GM18499 (cell line): ENCODE measurements around the gene APOBEC3A.

Source experiments
- ATAC-seq: cut with Tn5 transposase; IDR thresholded peaks from one replicate; pipeline ENCODE4 v1.9.1; 2021; ENCODE audit warnings: moderate number of reproducible peaks; ENCODE audit not compliant: insufficient read depth, unreplicated experiment

The APOBEC3A gene

DNA sequence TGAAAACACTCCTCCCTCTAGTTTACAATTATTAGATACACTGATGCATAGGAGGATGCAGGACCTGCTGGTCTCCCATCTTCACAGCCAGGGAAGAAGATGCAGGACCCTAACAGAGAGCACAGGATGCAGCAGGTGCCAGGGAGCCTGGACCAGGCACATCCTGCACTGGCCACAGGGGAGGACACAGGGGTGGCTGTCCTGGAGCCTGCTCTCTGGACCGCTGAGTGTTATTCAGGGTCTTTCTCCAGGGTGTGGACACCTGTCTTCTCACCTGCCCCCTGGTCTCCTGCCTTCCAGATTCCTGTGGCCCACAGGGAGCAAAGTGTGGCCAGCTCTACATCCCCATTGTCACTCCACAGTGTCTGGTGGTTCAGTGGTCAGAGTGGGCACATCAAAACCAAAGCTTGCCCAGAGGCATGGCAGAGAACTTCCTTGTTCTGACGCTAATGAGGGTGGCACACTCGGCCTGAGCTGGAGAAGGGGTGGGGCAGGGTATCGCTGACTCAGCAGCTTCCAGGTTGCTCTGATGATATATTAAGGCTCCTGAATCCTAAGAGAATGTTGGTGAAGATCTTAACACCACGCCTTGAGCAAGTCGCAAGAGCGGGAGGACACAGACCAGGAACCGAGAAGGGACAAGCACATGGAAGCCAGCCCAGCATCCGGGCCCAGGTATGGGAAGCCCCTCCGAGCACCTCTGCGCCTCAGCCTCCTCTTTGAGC is at the start of gene APOBEC3A:
Gene APOBEC3A, plus strand, starts transcription at position 564 of the 725 bp plus-strand sequence. Its CDS starts 83 bp downstream, at position 647.
- no peak for ATAC-seq

DNA sequence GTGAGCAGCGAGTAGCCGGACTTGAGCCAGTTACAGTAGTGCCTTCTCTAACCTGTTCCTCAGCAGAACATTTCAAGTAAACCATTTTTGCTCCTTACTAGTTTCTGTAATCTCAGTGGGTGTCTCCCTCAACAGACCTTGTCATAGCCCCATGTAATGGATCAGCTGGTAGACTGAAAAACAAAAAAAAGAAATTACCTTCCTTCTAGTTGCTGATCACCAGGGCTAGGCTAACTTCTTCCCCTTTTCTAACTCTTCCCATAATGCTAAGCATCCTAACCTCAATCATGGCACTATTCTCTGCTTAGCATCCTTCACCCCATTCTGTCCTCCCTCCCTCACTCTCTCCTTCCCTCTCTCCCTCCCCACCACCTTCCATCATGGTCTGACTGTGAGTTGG is 49.6 kb upstream of the APOBEC3A start:
- ATAC-seq, result no peak

DNA sequence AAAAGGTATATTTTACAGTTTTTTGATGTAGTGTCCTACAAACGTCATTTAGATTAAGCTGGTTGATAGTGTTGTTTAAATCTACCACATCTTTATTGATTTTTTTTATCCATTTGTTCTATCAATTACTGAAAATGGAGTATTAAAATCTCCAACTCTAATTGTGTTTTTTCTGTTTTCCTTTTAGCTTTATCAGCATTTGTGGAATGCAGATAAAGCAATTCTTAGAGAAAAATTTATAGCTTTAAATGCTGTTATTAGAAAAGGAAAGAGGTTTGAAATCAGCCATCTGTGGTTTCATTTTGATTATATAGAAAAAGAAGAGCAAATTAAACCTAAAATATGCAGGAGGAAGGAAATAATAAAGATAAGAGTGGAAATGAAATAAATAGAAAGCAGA is 46.0 kb upstream of the APOBEC3A start:
- no peak for ATAC-seq

DNA sequence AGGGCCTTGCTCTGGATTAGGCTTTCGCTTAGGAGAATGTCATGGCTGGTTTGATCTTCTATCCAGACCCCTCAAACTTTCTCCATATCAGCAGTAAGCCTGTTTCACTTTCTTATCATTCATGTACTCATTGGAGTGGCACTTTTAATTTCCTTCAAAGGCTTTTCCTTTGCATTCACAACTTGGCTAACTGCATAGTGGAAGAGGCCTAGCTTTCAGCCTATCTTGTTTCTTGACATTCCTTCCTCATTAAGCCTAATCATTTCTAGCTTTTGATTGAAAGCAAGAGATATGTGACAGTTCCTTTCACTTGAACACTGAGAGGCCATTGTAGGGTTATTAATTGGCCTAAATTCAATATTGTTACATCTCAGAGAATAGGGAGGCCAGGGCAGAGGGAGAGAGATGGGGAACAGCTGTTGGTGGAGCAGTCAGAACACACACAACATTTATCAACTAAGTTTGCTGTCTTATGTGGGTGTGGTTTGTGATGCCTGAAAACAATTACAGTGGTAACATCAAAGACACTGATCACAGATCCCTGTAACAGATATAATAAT is 37.7 kb upstream of the APOBEC3A start:
- ATAC-seq, result no peak

DNA sequence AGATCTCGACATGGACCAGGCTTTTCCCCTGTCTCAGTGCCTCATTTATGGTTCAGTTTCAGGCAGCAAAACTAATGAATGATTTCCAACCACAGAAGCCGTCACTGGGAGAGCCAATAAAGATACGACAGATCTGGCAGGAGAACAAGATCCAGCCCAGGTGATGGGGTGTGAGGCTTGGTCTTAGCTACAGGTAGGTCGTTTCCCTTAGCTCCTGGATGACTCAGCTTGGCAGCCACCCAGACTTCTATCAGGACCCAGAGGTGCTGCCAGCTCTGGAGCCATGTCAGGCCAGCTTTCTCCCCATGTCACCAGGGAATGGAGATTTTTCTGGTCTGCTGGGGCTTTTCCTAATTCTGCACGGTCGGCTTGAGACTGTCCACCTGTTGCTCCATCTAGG is 36.3 kb upstream of the APOBEC3A start:
- no peak for ATAC-seq

DNA sequence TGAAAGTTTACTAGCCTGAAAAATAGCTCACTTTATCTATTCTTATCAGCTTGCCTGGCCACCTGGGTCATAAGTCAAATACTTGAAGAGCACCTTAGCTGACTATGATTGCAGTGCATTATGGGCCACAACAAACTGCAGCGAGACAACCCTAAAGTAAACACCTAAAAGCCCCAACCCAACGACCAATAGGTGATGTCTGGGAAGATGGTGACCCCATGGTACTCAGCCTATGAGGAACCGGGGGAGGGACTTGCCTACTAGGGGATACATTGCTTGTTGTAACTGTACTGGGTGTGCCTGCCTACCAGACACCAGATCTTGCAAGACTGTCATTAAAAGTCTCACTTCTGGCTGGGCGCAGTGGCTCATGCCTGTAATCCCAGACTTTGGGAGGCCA is 35.6 kb upstream of the APOBEC3A start:
- ATAC-seq, result no peak

DNA sequence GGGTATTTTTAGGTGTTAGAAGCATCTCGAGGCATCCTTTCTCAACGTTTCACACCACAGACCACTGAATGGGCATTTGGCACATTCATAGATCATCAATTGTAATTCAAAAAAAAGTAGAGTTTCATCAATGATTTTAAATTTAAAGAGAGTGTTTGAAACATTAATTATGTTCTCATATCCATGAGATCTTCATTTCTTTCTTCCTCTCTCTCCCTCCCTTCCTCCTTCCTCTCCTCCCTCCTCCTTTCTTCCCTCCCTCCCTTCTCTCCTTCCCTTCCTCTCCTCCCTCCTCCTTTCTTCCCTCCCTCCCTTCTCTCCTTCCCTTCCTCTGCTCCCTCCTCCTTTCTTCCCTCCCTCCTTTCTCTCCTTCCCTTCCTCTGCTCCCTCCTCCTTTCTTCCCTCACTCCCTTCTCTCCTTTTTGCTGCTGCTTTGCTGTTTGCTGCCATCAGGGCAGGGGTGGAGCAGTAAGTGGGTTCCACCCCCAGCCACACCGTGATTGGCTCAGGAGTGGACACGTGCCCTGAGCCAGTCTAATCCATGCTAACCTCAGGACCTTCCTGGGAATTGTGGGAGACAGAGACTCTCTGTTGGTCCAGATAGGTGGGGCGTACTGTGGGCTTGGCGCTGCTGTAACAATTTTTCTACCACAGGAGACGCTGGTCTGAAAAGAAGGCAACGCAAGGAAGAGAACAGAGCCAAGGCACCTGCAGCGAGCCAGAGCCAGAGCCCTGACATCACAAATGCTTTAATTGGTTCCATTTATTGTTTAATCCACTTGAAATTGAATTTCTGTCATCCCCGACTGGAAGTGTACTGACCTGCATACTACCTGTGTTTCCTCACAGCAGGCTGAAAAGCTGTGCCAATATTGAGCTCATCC is 33.7 kb upstream of the APOBEC3A start:
- ATAC-seq, result no peak

DNA sequence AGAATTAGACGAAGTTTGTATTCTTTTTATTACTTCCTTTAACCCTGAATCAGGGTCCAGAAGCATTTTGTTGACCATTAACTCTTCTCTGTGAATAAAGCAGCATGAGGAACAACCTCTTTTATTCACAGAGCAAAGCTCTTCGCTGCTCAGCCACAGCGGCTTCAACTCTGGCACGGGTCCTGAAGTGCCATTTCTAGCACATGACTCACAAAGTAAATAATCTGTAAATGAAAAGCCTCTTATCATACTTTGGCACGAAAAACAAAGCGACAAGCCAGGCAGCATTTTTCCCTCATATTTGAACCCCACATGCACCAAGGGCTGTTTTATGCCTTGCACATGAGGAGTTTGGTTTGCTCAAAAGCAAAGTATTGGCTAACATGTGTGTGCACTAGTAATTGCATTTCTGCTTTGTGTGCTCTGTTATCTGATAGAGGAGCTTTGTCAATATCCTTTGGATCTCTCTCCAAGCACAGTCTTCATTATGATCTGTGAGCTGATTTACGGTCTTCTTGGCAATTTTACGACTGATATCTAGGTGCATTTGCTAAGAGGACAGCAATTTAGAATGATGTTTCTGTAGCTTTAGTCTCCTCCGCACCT is 33.0 kb upstream of the APOBEC3A start:
- no peak for ATAC-seq

DNA sequence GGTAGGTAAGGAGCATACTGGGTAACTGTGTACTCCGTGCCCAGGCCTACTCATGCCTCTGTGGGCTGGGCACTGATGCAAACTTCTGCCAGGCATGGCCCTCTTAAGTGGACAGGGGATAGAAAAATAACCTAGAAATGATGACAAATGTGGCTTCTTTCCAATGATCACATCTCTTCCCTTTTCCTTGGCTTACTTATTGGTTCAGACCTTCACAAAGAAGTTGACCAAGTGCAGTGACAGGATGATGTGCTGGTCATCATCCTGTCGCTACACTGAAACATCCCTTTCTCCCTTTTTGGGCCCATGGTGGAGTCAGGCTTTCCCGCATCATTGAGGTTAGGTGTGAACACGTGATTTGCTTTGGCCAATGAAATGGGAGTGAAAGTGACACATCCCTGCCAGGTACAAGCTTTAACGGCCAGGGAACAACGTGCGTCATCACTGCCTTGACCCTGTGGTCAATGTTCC is 31.8 kb upstream of the APOBEC3A start:
- ATAC-seq, result no peak

DNA sequence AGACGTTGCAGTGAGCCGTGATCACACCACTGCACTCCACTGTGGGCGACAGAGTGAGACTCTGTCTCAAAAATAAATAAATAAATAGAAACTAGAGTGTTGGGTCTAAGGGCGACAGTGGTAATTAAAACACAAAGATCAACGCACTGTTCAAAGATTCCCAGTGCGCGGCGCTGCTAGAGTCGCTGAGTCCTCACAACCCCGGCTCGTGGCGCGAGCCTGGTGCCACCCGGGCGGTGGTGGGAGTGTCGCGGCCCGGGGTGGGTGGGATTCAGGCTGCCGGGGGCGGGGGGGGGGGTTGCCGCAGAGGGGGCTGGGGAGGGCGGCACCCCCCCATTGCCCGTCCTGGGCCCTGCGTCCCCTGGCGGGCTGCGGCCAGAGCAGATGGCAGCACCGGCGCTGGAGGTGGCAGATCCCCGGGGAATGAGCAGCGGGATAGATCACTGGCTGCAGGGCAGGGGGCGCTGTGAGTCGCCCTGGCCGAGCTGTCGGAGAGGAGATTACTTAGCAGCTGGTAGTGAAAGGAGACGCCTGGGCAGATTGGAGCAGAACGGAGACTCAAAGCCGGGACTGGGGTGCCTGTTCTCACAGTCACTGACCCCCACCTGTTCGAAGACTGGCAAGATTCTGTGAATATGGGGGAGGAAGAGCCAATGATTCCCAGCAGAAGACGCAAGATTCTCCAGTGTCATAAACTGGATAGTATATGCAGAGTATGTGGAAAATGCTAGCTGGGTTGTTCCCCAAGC is 30.2 kb upstream of the APOBEC3A start:
- no peak for ATAC-seq

DNA sequence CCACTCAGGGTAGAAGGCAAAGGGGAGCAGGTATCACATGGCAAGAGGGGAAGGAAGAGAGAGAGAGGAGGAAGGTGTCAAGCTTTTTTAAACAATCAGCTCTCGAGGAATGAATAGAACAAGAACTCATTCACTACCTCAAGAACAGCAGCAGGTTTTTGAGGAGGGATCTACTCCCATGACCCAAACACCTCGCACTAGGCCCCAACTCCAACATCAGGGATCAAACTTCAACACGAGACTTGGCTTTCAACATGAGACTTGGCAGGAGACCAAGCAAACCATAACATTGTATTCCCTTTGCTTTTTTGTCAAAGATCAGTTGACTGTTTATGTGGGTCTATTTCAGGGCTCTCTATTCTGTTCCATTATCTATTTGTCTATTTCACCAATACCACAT is 26.9 kb upstream of the APOBEC3A start:
- ATAC-seq, result no peak

DNA sequence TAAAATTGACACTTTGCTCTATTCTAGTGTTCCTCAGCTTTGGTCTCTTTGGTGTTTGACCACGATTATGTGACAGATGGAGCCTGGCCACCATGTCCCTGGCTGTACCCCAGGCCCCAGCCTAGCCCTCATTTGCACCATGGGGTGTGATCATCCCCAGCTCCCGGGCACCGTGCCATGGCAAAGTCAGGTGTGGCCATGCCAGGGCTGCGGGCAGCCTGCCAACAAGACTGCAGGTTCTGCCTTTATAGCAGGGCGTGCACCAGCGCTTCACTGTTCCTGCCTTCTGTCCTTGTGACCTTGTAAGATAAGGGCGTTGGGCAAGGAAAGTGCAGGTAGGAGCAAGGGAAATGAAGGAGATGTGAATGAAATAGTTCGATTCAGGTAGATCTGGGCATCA is 22.4 kb upstream of the APOBEC3A start:
- no peak for ATAC-seq

DNA sequence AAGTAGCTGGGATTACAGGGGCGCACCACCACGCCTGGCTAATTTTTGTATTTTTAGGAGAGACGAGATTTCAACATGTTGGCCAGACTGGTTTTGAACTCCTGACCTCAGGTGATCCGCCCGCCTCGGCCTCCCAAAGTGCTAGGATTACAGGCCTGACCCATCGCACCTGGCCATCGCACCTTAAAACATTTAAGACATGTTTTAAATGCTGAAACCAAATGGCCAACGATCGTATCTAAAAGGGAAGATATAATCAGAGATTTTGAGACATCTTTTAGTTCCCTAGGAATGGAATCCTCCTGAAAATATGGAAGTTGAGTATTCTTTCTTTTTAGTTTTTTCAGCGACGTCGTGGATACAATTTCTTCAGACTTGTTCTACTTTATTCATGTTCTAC is 21.8 kb upstream of the APOBEC3A start:
- ATAC-seq, result no peak

DNA sequence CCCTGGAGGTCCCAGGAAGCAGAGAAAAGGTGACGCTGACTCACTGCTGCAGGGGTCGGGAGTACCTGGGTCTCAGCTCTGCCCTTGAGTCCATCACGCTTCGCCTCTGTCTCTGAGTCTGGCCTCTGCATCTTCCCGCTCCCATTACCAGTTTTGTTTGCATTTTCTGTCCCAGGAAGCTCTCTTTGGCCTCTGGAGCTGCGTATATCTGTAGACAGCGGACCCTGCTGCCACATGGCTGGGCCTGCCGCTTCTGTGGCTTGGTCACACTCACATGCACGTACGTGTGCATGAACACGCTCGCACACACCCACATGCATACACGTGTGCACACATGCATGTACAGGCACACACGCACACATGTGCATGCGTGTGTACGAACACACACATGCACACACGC is 20.8 kb upstream of the APOBEC3A start:
- no peak for ATAC-seq

DNA sequence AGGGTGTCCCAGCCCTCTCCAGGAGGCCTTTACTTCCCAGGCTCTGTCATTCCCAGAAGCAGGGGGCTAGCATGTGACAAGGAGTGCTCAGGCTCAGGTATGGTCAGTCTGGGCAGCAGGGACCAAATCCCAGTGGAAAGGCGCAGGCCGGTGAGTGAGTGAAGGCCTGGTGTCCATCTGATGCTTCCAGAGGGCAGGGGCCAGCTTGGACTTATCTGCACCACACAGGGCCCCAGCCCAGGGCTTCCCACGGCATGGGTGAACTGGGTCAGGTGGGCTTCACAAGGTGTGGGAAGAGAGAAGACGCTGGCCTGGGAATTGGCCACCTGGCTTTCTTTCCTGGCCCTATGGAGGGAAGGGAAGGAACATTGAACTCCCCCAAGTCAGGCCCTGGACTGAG is 20.4 kb upstream of the APOBEC3A start:
- no peak for ATAC-seq

DNA sequence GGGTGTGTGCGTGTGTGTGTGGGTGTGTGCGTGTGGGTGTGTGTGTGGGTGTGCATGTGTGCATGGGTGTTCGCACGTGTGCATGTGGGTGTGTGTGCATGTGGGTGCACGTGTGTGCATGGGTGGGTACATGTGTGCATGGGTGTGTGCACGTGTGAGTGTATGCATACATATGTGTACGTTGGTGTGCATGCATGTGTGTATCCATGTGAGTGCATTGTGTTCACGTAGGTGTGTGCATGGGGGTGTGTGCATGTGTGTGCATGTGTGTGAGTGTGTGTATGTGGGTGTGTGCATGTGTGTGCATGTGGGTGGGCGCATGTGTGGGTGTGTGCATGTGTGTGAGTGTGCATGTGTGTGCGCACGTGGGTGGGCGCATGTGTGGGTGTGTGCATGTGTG is 19.9 kb upstream of the APOBEC3A start:
- no peak for ATAC-seq

DNA sequence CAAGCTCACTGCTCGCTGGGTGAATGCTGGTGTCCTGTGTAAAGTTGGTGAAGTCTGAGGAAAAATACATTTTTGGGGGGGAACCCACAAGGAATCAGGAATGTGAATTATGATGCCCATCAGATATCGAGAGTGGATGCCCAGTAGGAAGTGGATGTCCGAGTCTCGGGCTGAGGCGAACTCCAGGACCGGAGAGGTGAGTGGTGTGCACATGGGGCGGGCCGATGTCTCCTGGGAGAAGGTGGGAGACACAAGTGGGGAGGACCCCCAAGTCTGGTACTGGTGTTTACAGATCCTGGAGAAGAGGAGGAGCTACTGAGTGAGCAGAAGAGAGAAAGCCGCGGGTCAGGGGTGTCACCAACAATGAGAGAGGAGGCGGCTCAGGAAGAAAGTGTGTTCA is 19.2 kb upstream of the APOBEC3A start:
- no peak for ATAC-seq

DNA sequence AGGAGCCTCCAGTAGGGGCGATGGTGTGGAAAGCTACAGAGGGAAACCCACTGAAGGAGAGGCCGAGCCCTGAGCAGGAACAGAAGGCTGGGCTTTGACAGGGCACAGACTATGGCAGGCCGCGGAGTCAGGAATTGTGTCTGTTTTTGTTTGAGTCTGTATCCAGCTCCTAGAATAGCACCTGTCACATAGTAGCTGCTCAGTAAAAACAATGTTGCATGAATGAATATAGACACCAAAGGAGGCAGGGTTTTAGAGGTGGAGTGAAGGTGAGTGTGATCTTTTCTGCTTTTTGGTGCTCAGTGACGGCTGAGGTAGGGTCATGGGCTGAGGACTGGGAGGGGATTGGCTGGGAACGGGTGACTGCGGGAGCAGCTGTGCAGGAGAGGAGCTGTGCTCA is 18.5 kb upstream of the APOBEC3A start:
- ATAC-seq, result no peak

DNA sequence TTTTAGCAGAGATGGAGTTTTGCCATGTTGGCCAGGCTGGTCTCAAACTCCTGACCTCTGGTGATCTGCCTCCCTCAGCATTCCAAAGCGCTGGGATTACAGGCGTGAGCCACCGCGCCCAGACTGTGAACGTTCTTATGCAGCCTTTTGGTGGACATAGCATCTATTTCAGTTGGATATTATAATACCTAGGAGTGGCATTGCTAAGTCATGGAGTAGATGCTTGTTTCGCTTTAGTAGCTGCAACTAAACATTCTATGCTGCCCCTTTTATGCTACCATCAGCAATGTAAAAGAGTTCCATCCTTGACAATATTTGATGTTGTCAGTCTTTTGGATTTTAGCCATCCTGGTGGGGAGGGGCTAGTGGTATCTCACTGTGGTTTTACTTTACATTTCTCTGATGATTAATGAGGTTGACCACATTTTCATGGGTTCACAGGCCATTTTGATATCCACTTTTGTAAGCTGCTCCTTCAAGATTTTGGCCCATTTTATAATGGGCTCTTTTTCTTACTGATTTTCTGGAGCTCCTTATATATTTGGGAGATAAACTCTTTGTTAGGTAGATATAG is 16.5 kb upstream of the APOBEC3A start:
- no peak for ATAC-seq

DNA sequence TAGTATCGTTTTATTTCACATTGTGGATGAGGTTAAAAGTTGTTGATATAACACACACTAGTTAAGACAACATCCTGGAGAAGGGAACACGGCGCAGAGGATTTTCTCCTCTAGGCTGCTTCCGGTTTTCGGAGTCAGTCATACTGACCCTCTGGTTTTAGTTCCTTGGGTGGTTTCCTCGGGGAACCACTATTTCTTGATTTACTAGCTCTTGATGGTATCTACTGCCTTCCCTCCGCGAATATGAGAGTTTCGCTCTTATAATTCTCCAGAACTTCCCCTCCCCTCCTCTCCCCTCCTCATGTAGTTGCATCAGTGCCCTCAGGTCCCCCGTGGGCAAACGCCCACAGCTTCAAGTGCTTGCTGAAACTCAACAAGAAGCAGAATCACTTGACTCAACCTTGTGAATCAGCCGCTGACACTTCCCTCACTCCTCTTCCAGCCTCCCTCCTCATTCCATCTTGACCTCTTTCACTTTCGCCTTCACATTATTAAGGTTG is 15.9 kb upstream of the APOBEC3A start:
- ATAC-seq, result peak; percentile 52
